Activated T-cell treated with anti-CD3 and anti-CD28 coated beads for 1 hour (primary cell): ENCODE results near the gene FSHB.
"Not testable (repeated sequence)": the region's sequence is repeated elsewhere in the genome, so short reads cannot be mapped to it uniquely, and the experiment has no call there.

Source experiments
- DNase-seq: peaks from one replicate; pipeline ENCODE4 v3.0.0-alpha.2; 2020; ENCODE audit warnings: low read depth

The FSHB gene

DNA sequence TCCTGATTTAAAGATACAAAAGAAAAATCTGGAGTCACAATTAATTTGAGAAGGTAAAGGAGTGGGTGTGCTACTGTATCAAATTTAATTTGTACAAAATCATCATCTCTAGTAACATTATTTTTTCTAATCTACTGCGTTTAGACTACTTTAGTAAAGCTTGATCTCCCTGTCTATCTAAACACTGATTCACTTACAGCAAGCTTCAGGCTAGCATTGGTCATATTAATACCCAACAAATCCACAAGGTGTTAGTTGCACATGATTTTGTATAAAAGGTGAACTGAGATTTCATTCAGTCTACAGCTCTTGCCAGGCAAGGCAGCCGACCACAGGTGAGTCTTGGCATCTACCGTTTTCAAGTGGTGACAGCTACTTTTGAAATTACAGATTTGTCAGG is at the start of gene FSHB:
TSS of gene FSHB (plus strand) at position 301 of the 400 bp plus-strand sequence. CDS start 889 bp downstream, outside the sequence.
- DNase-seq = no peak

- DNase-seq = no peak
Measured at GRCh38 chr11:30186748-30187147, 44.1 kb upstream of the FSHB start.

DNA sequence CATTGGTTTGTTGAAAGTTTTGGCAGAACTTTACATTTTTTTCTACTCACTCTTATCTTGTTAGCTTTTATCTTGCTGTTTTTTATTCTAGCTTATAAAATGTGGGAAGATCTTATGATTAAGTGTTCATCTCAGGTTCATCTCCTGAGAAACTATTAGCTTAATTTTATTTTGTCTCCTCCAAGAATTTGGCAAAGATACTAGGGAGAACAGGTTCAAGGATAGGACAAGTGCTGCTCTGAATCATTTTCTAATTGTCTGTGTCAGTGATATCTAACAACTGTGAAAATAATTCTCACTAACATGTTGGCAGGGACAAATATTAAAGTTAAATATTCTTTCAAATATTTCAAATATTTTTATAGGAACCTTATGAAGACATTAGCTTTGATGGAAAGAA is 38.2 kb upstream of the FSHB start:
- no peak for DNase-seq

- DNase-seq = peak; percentile 4
Measured at GRCh38 chr11:30196400-30197206, 34.2 kb upstream of the FSHB start.

- DNase-seq = no peak
Measured at GRCh38 chr11:30197869-30198268, 32.9 kb upstream of the FSHB start.

DNA sequence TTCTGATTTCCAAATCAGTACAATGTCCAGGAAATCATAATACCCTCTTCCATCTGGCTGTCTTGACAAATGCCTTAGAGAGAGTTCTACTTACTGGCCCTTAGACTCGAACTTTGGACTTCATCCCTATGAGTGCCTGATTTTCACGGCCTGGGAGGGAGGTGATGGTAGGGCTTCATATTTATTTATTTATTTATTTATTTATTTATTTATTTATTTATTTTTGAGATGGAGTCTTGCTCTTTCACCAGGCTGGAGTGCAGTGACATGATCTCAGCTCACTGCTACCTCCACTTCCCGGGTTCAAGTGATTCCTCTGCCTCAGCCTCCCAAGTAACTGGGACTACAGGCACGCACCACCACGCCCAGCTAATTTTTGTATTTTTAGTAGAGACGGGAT is 27.8 kb upstream of the FSHB start:
- not testable (repeated sequence) for DNase-seq

DNA sequence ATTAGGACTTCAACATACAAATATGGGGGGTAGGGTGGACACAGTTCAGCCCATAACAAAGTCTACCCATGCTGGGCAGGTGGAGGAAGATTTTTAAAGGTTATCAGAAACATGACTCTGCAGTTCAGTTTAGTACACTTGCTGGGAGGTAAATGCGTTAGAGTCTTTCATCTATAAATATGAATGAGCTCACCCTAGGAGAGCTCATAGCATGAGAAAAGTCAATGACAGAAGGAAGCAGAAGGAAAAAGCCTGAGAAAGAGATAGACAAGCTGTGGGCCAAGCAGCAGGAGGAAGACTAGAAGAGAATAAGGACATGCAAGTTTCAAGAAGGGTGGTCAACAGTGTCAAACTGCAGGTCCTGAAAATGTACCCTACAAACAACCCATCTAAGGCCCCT is 27.0 kb upstream of the FSHB start:
- DNase-seq = no peak

DNA sequence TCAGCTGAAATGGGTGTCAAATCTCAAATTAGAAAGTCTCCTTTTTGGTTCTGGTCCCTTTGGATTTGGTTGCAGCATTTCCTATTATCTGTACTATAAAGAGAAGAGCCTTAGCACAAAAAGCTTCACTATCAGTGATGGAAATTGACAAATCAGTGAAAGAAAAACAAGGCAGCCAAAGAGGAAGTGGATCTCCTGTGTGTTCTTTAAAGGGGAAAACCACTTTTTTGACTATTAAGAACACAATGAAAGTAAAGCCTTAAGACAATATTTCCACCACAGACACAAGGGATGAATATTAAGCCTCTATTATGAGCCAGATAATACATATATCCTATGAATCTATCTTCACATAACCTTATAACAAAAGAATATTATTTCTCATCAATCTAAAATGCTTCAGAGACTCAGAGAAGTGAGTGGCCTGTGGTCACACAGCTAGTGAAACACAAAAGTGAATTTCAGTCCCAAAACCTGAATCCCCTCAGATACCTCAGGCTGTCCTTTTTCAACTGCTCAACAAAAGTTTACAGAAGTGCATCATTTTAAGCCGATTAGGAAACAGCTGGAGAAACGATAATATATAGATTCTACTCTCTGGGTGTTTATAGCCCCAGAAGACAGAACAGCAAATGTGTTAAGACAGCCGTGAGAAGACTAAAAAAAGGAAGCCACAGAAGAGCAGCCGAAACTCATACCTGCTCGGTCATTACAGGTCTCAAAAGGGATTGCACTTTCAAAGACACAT is 24.4 kb upstream of the FSHB start:
- DNase-seq = no peak

GRCh38 chr11:30210357-30210756 is 20.5 kb upstream of the FSHB start:
- DNase-seq = no peak

DNA sequence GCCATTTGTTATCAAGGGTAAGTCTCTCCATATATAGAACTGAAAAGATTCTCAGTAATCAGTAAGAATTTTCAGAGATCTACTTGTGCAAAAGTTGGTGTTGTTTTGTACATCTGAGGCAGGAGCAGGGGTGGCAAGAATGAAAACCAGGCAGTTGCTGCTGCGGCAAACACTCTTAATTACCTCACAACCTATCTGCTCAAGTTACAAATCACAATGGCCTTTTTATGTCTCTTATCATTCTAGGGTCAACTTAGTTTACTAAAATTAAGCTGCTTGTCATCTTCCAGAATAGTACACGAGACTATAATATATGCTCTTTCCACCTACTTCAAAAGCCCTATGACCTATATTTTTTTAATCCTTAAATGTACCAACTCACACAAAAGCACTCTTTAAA is 14.3 kb upstream of the FSHB start:
- DNase-seq = no peak

DNA sequence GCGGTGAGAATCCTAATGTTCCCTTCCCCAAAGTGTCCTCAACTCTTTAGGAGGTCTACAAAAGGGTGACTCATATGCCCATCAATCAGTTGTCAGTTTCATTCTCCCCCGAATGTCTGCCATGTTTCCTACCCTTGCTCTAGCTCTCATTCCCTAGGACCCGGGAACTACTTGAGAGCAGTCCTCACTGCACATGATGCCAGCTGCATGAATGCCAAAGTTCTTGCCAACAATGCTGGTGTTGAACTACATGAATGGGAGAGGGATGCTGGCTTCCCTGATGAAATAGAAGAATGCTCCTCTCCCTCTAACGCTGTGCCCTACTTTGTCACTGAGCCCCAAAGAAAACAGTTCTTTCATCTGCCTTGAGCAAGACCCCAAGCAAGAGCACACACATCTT is 12.5 kb upstream of the FSHB start:
- no peak for DNase-seq

DNA sequence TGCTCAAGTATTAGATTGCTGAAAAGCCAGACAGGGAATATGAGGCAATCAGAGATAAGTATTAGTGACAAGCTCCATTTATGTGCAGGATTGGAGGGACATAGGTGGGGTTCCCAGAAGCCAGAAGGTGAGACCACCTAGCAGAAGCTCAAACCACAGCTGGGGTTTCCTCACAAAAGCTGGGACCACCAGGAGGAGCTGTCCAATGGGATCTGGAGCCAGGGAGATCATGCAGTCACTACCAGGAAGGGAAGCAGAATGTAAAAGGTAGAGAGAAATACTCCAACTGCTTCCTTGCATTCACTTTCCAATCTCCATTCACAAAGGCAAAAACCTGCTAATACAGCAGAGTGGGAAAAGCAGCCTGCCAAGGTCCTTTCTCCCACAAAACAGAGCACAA is 5.2 kb upstream of the FSHB start:
- DNase-seq = no peak

DNA sequence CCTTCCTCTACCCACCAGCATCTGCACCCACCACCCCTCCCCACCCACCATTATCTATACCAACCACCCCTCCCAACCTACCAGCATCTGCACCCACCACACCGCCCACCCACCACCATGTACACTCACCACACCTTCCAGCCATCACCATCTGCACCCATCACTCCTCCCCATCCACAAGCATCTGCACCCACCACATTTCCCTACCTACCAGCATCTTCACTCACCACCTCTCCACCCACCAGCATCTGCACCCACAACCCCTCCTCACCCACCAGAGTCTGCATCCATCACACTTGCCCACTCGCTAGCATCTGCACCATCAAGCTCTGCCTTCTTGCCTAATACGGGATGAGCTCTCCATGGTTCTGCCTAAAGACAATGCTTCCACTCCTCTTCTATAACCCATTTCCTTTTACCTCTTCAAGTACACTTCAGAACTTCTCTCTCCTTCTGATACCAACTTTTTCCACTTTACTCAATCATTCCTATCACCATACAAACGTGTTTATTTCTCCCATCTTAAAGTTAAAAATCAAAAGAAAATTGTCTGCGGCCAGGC is 2.4 kb upstream of the FSHB start:
- DNase-seq = no peak

GRCh38 chr11:30239025-30239424 is 8.2 kb downstream of the FSHB start:
- no peak for DNase-seq

- no peak for DNase-seq
Measured at GRCh38 chr11:30244265-30244664, 13.5 kb downstream of the FSHB start.

DNA sequence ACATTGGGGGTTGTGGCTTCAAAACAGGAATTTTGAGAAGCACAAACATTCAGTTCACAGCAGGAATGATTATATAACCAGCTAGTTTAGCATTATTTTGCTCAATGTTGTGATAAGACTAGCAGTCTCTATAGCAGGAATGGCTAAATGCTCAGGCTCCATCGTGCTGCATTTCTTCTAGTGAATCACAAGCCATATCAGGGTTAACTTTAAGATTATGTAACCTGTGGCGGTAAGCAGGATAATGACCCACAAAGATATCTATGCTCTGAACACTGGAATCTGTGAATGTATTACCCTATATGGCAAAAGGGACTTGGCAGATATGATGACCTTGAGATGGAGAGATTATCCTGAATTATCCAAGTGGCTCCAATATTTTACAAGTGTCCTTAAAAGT is 14.8 kb downstream of the FSHB start:
- no peak for DNase-seq

GRCh38 chr11:30254307-30255298 is 23.8 kb downstream of the FSHB start:
- no peak for DNase-seq

- DNase-seq = no peak
Measured at GRCh38 chr11:30255637-30256036, 24.8 kb downstream of the FSHB start.

GRCh38 chr11:30257058-30257457 is 26.2 kb downstream of the FSHB start:
- DNase-seq = no peak

DNA sequence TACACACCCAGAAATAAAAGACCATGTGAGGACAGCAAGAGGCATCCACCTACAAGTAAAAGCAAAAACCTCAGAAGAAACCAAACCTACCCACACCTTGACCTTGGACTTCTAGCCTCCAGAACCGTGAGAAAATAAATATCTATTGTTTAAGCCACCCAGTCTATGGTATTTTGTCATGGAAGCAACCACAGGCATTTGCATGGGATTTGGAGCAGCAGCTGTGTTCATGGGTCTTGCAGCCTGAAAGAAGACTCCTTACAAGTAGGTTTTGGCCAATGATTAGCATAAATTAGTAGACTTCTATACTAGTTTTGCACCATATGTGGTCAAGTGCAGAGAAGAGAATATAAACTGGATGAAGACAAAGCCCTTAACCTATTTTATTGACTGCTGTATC is 27.9 kb downstream of the FSHB start:
- DNase-seq = no peak

DNA sequence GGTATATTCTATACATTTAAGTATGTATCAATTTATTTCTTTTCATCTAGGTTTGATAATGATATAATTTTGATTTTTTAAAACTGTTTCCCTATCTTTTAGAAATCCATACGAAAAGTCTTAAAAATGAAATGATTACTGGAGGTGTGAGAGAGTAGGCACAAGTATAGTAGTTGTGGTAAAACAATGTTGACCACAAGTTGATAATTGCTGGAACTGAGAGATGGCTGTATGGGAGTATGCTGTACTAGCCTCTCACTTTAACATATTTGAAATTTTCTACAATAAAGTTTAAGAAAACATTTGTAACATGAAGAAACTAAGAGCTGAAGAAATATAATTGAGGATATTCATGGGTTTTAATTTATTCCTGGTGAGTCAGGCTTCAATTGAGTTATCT is 30.0 kb downstream of the FSHB start:
- DNase-seq = no peak

DNA sequence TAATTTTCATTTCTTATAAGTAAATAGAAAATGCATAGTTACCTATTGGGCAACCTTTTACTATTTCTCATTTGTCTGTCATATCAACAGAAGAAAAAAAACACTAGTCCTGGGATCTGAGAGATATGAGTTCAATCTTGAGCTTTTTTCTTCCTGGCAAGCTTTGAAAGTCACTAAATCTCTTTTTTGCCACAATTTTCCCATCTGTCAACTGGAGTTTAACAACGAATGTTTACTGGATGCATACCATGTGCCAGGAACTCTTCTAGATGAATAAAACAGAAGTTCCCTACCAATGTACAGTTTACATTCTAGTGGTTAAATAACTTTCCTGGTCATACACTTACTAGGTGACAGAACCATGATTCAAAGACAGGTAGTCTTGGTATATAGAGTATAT is 31.0 kb downstream of the FSHB start:
- DNase-seq = no peak
